CD4-positive, alpha-beta T cell treated with Interleukin-6 for 4 hours (primary cell): Measurements from ENCODE around the gene FABP7.
"Not testable (repeated sequence)": the region's sequence is repeated elsewhere in the genome, so short reads cannot be mapped to it uniquely, and the experiment has no call there.

Source experiments
- DNase-seq: peaks from one replicate; pipeline ENCODE4 v3.0.0-alpha.2; 2020; ENCODE audit warnings: mixed read lengths

The FABP7 gene

GRCh38 chr6:122779667-122780066 is at the start of gene FABP7:
Gene FABP7 (plus strand): TSS chr6:122779716. CDS start chr6:122779795, 79 bp downstream.
- DNase-seq, result no peak

- no peak for DNase-seq
Observed at GRCh38 chr6:122730334-122730733, 49.2 kb upstream of the FABP7 start.

- no peak for DNase-seq
Observed at GRCh38 chr6:122730775-122731386, 48.6 kb upstream of the FABP7 start.

- no peak for DNase-seq
Observed at GRCh38 chr6:122733259-122733658, 46.3 kb upstream of the FABP7 start.

GRCh38 chr6:122734529-122735395 is 44.8 kb upstream of the FABP7 start:
- no peak for DNase-seq

- no peak for DNase-seq
Observed at GRCh38 chr6:122735582-122735981, 43.9 kb upstream of the FABP7 start.

GRCh38 chr6:122736163-122736562 is 43.4 kb upstream of the FABP7 start:
- no peak for DNase-seq

- no peak for DNase-seq
Observed at GRCh38 chr6:122736616-122737015, 42.9 kb upstream of the FABP7 start.

GRCh38 chr6:122740091-122740490 is 39.4 kb upstream of the FABP7 start:
- no peak for DNase-seq

- no peak for DNase-seq
Observed at GRCh38 chr6:122740936-122741335, 38.6 kb upstream of the FABP7 start.

GRCh38 chr6:122744247-122744646 is 35.3 kb upstream of the FABP7 start:
- not testable (repeated sequence) for DNase-seq

GRCh38 chr6:122744856-122745255 is 34.7 kb upstream of the FABP7 start:
- not testable (repeated sequence) for DNase-seq

- no peak for DNase-seq
Observed at GRCh38 chr6:122746688-122747087, 32.8 kb upstream of the FABP7 start.

- DNase-seq, result no peak
Observed at GRCh38 chr6:122747573-122747972, 31.9 kb upstream of the FABP7 start.

GRCh38 chr6:122748945-122749344 is 30.6 kb upstream of the FABP7 start:
- not testable (repeated sequence) for DNase-seq

- no peak for DNase-seq
Observed at GRCh38 chr6:122749451-122750050, 30.0 kb upstream of the FABP7 start.

- no peak for DNase-seq
Observed at GRCh38 chr6:122751326-122751725, 28.2 kb upstream of the FABP7 start.

GRCh38 chr6:122752459-122752858 is 27.1 kb upstream of the FABP7 start:
- DNase-seq, result no peak

GRCh38 chr6:122753000-122753687 is 26.4 kb upstream of the FABP7 start:
- no peak for DNase-seq

- DNase-seq, result no peak
Observed at GRCh38 chr6:122753688-122754056, 25.8 kb upstream of the FABP7 start.

- DNase-seq, result no peak
Observed at GRCh38 chr6:122754191-122754731, 25.3 kb upstream of the FABP7 start.

- DNase-seq, result no peak
Observed at GRCh38 chr6:122755901-122756300, 23.6 kb upstream of the FABP7 start.

- no peak for DNase-seq
Observed at GRCh38 chr6:122758927-122759334, 20.6 kb upstream of the FABP7 start.
